Stomach smooth muscle (tissue), 2 donors: ENCODE data around the gene PPFIA2.
"Not testable (repeated sequence)": the region's sequence is repeated elsewhere in the genome, so short reads cannot be mapped to it uniquely, and the experiment has no call there.

Experiments
- H3K27ac ChIP-seq: one replicate; pipeline ENCODE4 v1.7.0; 2013; ENCODE audit warnings: mild to moderate bottlenecking, low read length, inconsistent platforms
- H3K27me3 ChIP-seq, 2 donors: one replicate each; pipeline ENCODE4 v1.7.0; 2013; ENCODE audit warnings: low read length in 2 of 2; ENCODE audit not compliant: insufficient read depth in 2 of 2, control insufficient read depth in 1 of 2
- H3K36me3 ChIP-seq, 2 donors: one replicate each; pipeline ENCODE4 v1.7.0; 2013; ENCODE audit warnings: low read length in 2 of 2; ENCODE audit not compliant: control insufficient read depth in 2 of 2, insufficient read depth in 2 of 2
- H3K4me1 ChIP-seq: one replicate; pipeline ENCODE4 v1.7.0; 2013; ENCODE audit warnings: low read length; ENCODE audit not compliant: control insufficient read depth, insufficient read depth
- H3K4me3 ChIP-seq, 2 donors: one replicate each; pipeline ENCODE4 v1.7.0; 2013; ENCODE audit warnings: low read length in 2 of 2
- H3K9ac ChIP-seq, 2 donors: one replicate each; pipeline ENCODE4 v1.7.0; 2013; ENCODE audit warnings: low read length in 2 of 2, mild to moderate bottlenecking in 1 of 2
- H3K9me3 ChIP-seq, 2 donors: one replicate each; pipeline ENCODE4 v1.7.0; 2013; ENCODE audit warnings: low read length in 2 of 2; ENCODE audit not compliant: control insufficient read depth in 2 of 2
- donor health status: healthy.
- donor health status: Pancreatic carcinoma.

PPFIA2 gene

DNA sequence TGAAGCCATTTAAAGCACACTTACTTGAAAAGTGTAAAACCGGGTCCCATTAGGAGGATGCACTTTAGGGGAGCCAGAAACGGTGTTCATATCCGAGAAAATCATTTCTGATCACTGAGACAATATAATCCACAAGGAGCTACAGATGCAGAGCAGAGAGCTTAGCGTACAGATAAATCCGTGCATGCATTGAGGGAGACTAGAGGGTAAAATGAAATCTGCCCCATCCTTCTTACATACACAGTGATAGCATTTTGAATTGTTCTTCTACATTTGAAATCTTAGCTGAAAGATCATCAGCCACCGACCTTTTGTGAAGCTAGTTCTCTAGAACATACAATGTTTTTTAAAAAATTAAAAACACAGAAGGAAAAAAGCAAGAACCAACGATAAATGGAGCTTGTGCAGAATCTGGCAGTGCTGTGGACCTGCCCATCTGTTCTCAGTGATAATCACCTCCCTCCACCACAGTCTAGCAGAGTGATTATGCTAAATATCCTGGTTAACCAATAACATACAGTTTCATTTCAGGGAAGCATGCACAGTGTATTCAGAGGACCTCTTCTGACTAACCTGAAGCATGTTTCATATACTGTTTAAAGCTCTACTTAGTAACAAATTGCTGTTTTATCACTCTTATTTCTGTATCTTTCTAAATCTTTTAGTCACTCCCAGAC is 161.1 kb downstream of the PPFIA2 start:
- Histone ChIP-seq H3K9ac (no peak overlapping the region), H3K4me3 (no peak overlapping the region), H3K27ac (no peak overlapping the region), H3K9me3 (no peaks in the 10 kb centered on the region), H3K4me1 (no peaks in the 10 kb centered on the region), H3K36me3 (no peaks in the 10 kb centered on the region), H3K27me3 (no peaks in the 10 kb centered on the region)

GRCh38 chr12:81596558-81596957 is 162.6 kb downstream of the PPFIA2 start:
- Histone ChIP-seq H3K36me3 (no peaks in the 10 kb centered on the region), H3K27ac (no peak overlapping the region), H3K9ac (no peak overlapping the region), H3K4me3 (no peak overlapping the region), H3K4me1 (no peaks in the 10 kb centered on the region), H3K27me3 (no peaks in the 10 kb centered on the region), H3K9me3 (no peaks in the 10 kb centered on the region)

GRCh38 chr12:81591256-81591655 is 167.9 kb downstream of the PPFIA2 start:
- Histone ChIP-seq H3K36me3 (no peaks in the 10 kb centered on the region), H3K9me3 (no peaks in the 10 kb centered on the region), H3K4me3 (no peak overlapping the region), H3K27ac (no peak overlapping the region), H3K4me1 (no peaks in the 10 kb centered on the region), H3K9ac (no peak overlapping the region), H3K27me3 (no peaks in the 10 kb centered on the region)

- not testable (repeated sequence) for H3K36me3 ChIP-seq, H3K4me1 ChIP-seq, H3K4me3 ChIP-seq, H3K9ac ChIP-seq, H3K27me3 ChIP-seq, H3K9me3 ChIP-seq, H3K27ac ChIP-seq
Measured at GRCh38 chr12:81590703-81591102, 168.4 kb downstream of the PPFIA2 start.

DNA sequence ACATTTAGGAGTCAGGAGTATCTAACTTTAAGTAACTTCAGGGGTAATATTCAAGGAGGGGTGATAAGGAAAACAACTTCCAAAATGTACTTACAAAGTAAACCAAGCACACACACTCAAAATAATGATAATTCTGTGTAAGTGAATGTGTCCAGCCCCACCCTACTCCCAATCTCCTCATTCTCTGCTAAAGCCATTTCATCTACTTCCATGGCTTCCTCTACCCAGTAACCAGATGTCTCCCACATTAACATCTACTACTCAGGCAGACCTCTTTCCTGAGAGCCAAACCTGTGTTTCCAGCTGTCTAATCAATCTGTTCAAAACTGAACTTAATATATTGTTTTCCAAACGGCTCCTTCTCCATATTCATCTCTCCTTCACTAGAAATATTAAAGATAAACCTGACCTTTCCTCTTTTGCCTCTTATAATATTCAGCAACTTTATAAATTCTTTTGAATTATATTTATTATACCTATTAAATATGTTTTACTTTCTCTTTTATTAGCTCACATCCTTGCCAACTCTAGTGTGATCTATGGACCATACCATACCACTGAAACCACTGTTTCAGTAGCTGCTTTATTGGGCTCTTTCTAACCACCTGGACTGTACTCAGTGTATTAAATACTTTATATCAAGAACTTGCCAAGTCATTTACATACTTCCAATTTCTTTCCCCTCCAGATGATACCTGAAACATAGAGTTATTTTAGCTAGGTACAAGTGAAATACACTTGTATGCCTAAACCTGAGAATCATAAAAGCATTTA is 170.7 kb downstream of the PPFIA2 start:
- no peaks in the 10 kb centered on the region for H3K9me3 ChIP-seq
- H3K36me3 ChIP-seq, result no peaks in the 10 kb centered on the region
- no peaks in the 10 kb centered on the region for H3K4me1 ChIP-seq
- no peak overlapping the region for H3K27ac ChIP-seq
- H3K4me3 ChIP-seq, result no peak overlapping the region
- H3K9ac ChIP-seq, result no peak overlapping the region
- no peaks in the 10 kb centered on the region for H3K27me3 ChIP-seq

DNA sequence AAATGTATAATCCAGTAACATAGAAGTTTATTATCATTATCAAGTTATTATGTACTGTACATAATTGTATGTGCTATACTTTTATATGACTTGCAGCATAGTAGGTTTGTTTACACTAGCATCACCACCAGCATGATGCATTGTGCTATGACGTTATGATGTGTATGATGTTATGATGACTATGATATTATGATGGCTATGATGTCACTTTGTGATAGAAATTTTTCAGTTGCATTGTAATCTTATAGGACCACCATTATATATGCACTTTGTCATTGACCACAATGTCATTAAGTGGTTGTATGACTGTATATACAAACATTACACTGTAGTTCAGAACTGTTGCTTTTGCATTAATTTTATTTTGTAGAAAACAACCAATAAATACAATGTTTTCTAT is 173.4 kb downstream of the PPFIA2 start:
- Histone ChIP-seq H3K27ac (no peak overlapping the region), H3K4me3 (no peak overlapping the region), H3K36me3 (no peaks in the 10 kb centered on the region), H3K4me1 (no peaks in the 10 kb centered on the region), H3K9ac (no peak overlapping the region), H3K27me3 (no peaks in the 10 kb centered on the region), H3K9me3 (no peaks in the 10 kb centered on the region)

DNA sequence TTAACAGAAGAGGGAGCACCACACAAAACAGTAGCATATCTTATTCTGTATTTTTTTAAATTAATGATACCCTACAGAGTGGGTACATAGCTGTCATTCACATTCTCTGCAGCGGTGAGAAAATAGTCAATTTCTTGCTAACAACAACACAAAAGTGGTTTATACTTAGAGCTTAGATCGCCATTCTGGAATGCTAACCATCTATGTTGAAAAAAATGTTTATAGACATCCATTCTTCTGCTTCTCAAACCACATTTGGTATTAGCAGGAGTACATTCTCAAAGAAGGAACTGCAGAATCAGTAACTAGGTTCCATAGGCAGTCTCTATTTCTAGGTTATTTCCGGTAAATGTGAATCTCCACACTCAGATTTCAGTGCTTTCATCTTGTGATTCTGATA is 185.9 kb downstream of the PPFIA2 start:
- Histone ChIP-seq H3K9ac (no peak overlapping the region), H3K9me3 (no peaks in the 10 kb centered on the region), H3K4me3 (no peak overlapping the region), H3K27me3 (no peaks in the 10 kb centered on the region), H3K36me3 (no peaks in the 10 kb centered on the region), H3K4me1 (no peaks in the 10 kb centered on the region), H3K27ac (no peak overlapping the region)

DNA sequence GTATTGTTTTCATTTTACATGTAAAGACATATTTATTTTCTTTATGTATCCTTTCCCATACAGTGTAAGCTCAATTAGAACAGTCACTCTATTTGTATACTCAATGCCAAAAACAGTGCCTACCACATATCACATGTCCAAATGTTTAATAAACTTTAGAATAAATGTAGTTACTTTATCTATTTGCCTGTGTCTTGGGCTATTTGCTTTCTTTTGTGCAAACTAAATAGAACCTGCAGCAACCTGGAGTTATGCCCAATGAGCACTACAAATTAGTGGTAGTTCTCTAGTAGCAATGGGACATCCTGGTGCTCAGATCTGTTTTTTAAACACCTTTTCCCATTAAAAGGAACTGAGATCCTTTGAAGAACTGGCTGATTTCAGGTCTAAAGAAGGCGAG is 186.7 kb downstream of the PPFIA2 start:
- H3K9me3 ChIP-seq, result no peaks in the 10 kb centered on the region
- H3K9ac ChIP-seq, result no peak overlapping the region
- H3K27me3 ChIP-seq, result no peaks in the 10 kb centered on the region
- H3K27ac ChIP-seq, result no peak overlapping the region
- no peaks in the 10 kb centered on the region for H3K4me1 ChIP-seq
- no peak overlapping the region for H3K4me3 ChIP-seq
- H3K36me3 ChIP-seq, result no peaks in the 10 kb centered on the region

DNA sequence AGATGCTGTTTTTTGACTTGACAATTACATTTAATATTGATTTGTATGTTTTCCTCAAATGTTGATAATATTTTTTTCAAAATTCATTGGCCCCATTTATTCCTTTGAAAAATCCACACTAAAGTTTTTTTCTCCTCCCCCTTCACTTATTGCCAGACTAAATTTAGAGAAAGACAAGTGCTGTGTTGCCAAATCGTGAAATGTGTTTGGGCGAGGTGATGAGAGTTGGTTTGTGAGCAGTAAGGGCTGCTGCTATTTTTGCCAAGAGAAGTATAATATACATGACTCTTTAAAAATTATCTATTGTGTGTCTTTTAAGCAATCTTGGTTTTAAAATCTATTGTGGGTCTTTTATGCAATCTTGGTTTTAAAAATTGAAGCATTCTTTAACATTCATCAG is 188.9 kb downstream of the PPFIA2 start:
- no peaks in the 10 kb centered on the region for H3K36me3 ChIP-seq
- no peaks in the 10 kb centered on the region for H3K4me1 ChIP-seq
- no peak overlapping the region for H3K9ac ChIP-seq
- H3K27ac ChIP-seq, result no peak overlapping the region
- no peaks in the 10 kb centered on the region for H3K9me3 ChIP-seq
- no peaks in the 10 kb centered on the region for H3K27me3 ChIP-seq
- no peak overlapping the region for H3K4me3 ChIP-seq

GRCh38 chr12:81564237-81564636 is 194.9 kb downstream of the PPFIA2 start:
- H3K4me1 ChIP-seq, result no peaks in the 10 kb centered on the region
- no peaks in the 10 kb centered on the region for H3K27me3 ChIP-seq
- H3K36me3 ChIP-seq, result no peaks in the 10 kb centered on the region
- H3K9me3 ChIP-seq, result no peaks in the 10 kb centered on the region
- H3K4me3 ChIP-seq, result no peak overlapping the region
- no peak overlapping the region for H3K9ac ChIP-seq
- no peak overlapping the region for H3K27ac ChIP-seq

DNA sequence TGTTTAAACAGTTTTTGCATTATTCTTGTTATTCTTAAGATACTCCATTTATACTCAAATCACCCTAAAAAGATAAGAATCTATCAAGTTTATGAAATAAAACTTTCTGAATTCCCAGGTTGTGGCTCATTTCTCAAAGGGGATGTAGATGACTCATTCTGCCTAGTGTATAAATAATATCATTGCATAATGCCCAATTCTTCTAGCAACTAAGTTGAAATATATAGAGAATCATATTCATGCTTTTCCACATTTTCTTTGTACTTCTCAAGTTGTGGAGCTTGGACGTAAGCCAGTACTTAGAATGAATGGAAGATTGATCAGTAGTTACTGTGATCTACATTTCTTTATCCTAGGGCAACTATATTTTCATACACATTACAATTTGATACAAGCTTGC is 201.1 kb downstream of the PPFIA2 start:
- Histone ChIP-seq H3K9ac (no peak overlapping the region), H3K27me3 (no peaks in the 10 kb centered on the region), H3K4me1 (no peaks in the 10 kb centered on the region), H3K4me3 (no peak overlapping the region), H3K9me3 (no peaks in the 10 kb centered on the region), H3K36me3 (no peaks in the 10 kb centered on the region), H3K27ac (no peak overlapping the region)
